ENCODE results near the gene TMEM184A.

TMEM184A gene

DNA sequence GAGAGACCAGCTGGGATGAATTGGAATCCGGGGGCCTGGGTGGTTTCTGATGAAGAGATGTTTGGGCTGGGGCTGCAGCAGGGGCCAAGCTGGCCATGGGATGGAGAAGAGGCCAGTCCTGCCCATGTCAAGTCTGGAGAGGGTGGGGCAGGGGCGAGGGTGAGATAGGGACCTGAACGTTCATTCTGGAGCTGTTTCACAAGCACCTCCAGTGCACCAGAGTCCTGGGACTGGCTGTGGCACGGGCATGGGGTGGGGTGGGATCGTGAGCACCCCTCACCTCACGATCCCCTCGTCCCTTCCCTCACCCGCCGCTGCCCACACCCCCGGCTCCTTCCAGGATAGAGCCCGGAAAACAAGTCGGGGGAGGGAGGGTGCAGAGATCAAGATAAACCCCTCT is 39.6 kb upstream of the TMEM184A start:
- Histone ChIP-seq H3K9me3 (ENCODE audit: low read length) (no peaks in the 10 kb centered on the region), H3K36me3 (ENCODE audit: insufficient read depth, low read length) (no peaks in the 10 kb centered on the region), H3K4me3 (ENCODE audit: low read length) (no peak overlapping the region), H2AFZ (ENCODE audit: low read depth, low read length) (no peak overlapping the region), H3K4me1 (ENCODE audit: insufficient read depth, low read length) (no peaks in the 10 kb centered on the region), H3K27me3 (ENCODE audit: insufficient read depth, low read length) (peaks cover 3% of the 10 kb centered on the region)

DNA sequence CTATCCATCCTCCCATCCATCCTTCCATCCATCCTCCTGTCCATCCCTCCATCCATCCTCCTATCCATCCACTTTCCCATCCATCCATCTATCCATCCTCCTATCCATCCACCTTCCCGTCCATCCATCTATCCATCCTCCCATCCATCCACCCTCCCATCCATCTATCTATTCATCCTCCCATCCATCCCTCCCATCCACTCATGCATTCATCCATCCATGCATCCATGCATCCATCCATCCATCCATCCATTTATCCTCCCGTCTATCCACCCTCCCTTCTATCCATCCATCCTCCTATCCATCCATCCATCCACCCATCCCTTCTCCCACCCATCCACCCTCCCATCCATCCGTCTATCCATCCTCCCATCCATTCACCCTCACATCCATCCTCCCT is 39.0 kb upstream of the TMEM184A start:
- H3K4me1 ChIP-seq (ENCODE audit: insufficient read depth, low read length) = no peaks in the 10 kb centered on the region
- H2AFZ ChIP-seq (ENCODE audit: low read depth, low read length) = no peak overlapping the region
- no peaks in the 10 kb centered on the region for H3K36me3 ChIP-seq (ENCODE audit: insufficient read depth, low read length)
- H3K4me3 ChIP-seq (ENCODE audit: low read length) = no peak overlapping the region
- H3K27me3 ChIP-seq (ENCODE audit: insufficient read depth, low read length) = peaks cover 3% of the 10 kb centered on the region
- H3K9me3 ChIP-seq (ENCODE audit: low read length) = no peaks in the 10 kb centered on the region

DNA sequence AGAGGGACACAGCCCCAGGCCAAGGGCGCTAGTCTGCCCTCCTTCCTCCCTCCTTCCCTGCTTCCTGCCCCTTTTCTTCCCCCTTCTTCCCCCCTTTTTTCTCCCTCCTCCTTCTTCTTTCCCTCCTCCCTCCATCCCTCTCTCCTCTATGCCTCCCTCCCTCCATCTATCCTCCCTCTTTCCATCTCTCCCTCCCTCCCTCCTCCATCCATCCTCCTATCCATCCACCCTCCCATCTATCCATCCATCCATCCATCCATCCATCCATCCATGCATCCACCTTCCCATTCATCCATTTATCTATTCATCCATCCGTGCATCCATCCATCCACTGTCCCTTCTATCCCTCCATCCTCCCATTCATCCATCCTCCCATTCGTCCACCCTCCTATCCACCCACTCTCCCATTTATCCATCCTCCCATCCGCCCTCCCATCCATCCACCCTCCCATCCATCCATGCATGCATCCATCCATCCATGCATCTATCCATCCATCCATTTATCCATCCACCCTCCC is 38.0 kb upstream of the TMEM184A start:
- Histone ChIP-seq H3K9me3 (ENCODE audit: low read length) (no peaks in the 10 kb centered on the region), H3K4me3 (ENCODE audit: low read length) (no peak overlapping the region), H2AFZ (ENCODE audit: low read depth, low read length) (no peak overlapping the region), H3K36me3 (ENCODE audit: insufficient read depth, low read length) (no peaks in the 10 kb centered on the region), H3K4me1 (ENCODE audit: insufficient read depth, low read length) (no peaks in the 10 kb centered on the region), H3K27me3 (ENCODE audit: insufficient read depth, low read length) (peaks cover 3% of the 10 kb centered on the region)

DNA sequence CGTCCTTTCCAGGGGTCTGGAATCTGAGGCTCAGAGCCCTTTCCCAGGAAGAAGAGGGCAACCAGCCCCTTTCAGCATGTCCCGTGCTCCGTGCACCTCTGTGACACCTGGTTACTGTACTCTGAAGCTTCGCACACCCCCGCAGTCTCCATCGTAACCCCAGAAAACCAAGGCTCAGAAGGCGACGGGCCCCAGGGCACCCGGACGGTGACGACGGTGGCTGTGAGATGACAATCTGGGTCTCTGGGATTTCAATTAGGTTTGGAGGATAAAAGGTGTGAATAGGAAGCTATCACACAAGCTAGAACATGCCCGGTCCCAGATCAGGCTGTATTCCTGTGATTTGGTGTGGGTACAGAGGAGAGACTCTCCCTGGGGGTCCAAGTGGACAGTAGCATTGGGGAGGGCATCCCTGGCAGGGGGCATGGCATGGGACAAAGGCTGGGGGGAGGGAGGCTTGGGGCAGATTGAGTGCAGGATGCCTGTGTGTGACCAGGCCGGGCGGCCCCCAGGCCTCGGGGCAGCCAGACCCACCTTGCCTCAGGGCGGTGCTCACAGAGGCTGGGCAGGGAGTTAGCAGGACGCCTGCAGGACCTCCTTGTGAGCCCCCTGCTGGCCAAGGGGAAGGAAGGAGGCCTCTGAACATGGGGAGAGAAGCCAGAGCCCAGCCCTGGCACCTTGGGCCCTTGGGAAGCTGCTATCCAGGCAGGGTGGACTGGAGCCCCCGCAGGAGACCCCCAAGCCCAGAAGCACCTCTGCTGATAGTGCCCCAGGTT is 37.3 kb upstream of the TMEM184A start:
- peaks cover 3% of the 10 kb centered on the region for H3K27me3 ChIP-seq (ENCODE audit: insufficient read depth, low read length)

DNA sequence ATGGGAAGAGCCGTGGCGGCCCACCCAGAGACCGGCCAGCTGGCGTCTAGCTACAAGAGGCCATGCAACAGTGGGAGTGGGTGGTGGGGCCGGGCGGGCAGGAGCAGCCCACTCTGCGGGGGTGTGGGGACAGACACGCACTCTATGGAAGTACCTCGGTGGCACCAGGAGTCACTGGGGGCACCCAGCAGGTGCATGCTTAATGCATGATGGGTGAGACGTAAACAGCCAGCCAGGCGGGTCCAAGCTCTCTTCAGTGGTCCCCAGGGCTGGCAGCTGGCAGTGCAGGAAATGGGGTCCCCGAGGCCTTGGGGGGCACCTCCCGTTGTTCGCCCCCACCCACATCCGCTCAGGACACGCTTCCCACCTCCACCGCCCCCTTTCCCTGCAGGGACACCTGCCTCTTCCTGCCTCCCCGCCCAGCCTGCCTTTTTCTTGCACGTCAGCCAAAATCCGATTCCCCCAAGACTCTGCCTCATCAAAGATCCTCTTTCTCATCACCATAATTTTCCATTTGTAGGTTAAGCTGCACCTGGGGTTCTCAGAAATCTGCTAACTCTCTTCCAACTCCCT is 36.4 kb upstream of the TMEM184A start:
- no peaks in the 10 kb centered on the region for H3K9me3 ChIP-seq (ENCODE audit: low read length)
- peaks cover 3% of the 10 kb centered on the region for H3K27me3 ChIP-seq (ENCODE audit: insufficient read depth, low read length)
- H3K36me3 ChIP-seq (ENCODE audit: insufficient read depth, low read length) = no peaks in the 10 kb centered on the region
- H3K4me3 ChIP-seq (ENCODE audit: low read length) = no peak overlapping the region
- no peak overlapping the region for H2AFZ ChIP-seq (ENCODE audit: low read depth, low read length)
- no peaks in the 10 kb centered on the region for H3K4me1 ChIP-seq (ENCODE audit: insufficient read depth, low read length)

More for the DNA sequence above, 37.3 kb upstream of the TMEM184A start:
- no peaks in the 10 kb centered on the region for H3K4me1 ChIP-seq (ENCODE audit: insufficient read depth, low read length)
- no peaks in the 10 kb centered on the region for H3K9me3 ChIP-seq (ENCODE audit: low read length)
- no peak overlapping the region for H3K4me3 ChIP-seq (ENCODE audit: low read length)
- H3K36me3 ChIP-seq (ENCODE audit: insufficient read depth, low read length) = no peaks in the 10 kb centered on the region
- H2AFZ ChIP-seq (ENCODE audit: low read depth, low read length) = no peak overlapping the region

DNA sequence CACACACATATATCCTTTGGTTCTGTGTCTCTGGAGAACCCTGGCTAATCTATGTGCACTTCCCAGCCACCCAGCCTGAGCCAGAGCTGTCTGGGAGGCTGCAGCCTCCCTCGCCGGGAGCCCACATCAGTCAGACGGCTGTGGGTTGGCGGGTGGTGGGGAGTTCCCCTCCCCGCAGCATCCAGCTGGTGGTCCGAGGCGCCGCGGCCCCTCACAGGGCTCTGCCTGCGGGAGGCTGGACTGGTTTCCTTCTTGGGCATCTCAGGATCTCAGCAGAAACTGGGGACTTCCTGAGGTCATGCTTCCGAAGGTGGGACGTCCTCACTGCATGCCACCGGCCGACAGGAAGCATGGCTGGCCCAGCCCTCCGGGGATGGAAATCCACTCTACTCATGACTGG is 35.9 kb upstream of the TMEM184A start:
- Histone ChIP-seq H2AFZ (ENCODE audit: low read depth, low read length) (no peak overlapping the region), H3K4me1 (ENCODE audit: insufficient read depth, low read length) (no peaks in the 10 kb centered on the region), H3K9me3 (ENCODE audit: low read length) (no peaks in the 10 kb centered on the region), H3K36me3 (ENCODE audit: insufficient read depth, low read length) (no peaks in the 10 kb centered on the region), H3K27me3 (ENCODE audit: insufficient read depth, low read length) (peaks cover 3% of the 10 kb centered on the region), H3K4me3 (ENCODE audit: low read length) (no peak overlapping the region)

DNA sequence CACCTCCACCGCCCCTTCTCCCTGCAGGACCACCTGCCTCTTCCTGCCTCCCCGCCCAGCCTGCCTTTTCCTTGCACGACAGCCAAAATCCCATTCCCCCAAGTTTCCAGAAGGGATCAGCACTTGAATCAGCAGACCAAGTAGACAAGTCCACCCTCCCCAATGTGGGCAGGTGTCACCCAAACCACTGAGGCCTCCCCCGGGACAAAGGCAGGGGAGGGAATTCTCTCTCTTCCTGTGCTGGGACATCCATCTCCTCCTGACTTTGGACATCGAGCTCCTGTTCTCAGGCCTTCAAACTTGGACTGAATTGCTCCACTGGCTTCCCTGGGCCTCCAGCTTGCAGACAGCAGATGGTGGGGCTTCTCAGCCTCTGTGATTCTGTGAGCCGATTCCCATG is 35.4 kb upstream of the TMEM184A start:
- H3K9me3 ChIP-seq (ENCODE audit: low read length) = no peaks in the 10 kb centered on the region
- peaks cover 3% of the 10 kb centered on the region for H3K27me3 ChIP-seq (ENCODE audit: insufficient read depth, low read length)
- H3K36me3 ChIP-seq (ENCODE audit: insufficient read depth, low read length) = no peaks in the 10 kb centered on the region
- no peak overlapping the region for H3K4me3 ChIP-seq (ENCODE audit: low read length)
- H3K4me1 ChIP-seq (ENCODE audit: insufficient read depth, low read length) = no peaks in the 10 kb centered on the region
- H2AFZ ChIP-seq (ENCODE audit: low read depth, low read length) = no peak overlapping the region

DNA sequence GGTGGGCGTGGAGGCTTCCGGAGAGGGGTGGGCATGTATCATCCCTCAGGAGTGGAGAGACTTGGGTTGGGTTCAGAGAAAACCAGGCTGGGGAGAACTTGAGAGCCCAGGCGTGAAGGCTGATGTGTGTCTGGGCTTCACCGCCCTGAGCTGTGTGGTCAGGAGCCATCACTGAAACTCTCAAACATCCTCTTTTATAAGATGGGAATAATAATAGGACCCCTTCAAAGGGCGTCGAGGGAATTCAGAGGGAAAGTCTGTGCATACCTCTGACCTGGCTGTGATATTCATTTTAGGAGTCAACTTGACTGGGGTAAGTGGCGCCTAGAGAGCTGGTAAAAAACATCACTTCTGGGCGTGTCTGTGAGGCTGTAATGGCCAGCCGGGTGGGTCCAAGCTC is 34.9 kb upstream of the TMEM184A start:
- no peak overlapping the region for H2AFZ ChIP-seq (ENCODE audit: low read depth, low read length)
- no peaks in the 10 kb centered on the region for H3K4me1 ChIP-seq (ENCODE audit: insufficient read depth, low read length)
- no peaks in the 10 kb centered on the region for H3K36me3 ChIP-seq (ENCODE audit: insufficient read depth, low read length)
- H3K27me3 ChIP-seq (ENCODE audit: insufficient read depth, low read length) = peaks cover 3% of the 10 kb centered on the region
- H3K9me3 ChIP-seq (ENCODE audit: low read length) = no peaks in the 10 kb centered on the region
- H3K4me3 ChIP-seq (ENCODE audit: low read length) = no peak overlapping the region

DNA sequence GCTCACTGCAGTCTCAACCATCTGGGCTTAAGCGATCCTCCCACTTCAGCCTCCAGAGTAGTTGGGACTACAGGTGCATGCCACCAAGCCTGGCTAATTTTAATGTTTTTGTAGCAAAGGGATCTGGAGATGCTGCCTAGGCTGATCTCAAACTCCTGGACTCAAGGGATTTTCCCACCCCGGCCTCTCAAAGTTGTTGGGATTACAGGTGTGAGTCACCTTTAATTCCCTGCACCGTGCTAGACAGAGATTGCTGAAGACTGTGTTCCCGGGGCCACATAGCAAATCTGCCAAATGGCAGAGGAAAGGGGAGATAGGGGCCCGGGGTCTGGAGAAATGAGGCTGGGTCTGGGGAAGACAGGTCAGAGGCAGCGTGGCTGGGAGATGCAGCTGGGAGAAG is 34.5 kb upstream of the TMEM184A start:
- Histone ChIP-seq H3K4me1 (ENCODE audit: insufficient read depth, low read length) (no peaks in the 10 kb centered on the region), H2AFZ (ENCODE audit: low read depth, low read length) (no peak overlapping the region), H3K9me3 (ENCODE audit: low read length) (no peaks in the 10 kb centered on the region), H3K27me3 (ENCODE audit: insufficient read depth, low read length) (peaks cover 3% of the 10 kb centered on the region), H3K4me3 (ENCODE audit: low read length) (no peak overlapping the region), H3K36me3 (ENCODE audit: insufficient read depth, low read length) (no peaks in the 10 kb centered on the region)

DNA sequence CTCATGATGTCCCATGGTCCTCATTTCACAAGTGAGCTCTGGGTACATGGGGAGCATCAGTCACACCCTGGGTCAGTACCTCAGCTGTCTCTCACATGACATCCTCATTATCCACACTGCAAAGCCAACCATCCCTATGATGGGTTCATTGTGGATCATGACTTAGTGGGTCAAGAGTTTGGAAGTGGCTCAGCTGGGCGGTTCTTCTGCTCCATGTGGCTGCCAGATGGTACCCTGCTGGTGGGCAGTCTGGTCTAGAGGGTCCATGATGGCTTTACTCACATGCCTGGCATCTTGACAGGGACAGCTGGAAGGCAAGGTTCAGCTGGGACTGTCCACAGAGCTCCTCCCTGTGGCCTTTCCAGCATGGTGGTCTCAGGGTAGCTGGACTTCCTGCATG is 33.0 kb upstream of the TMEM184A start:
- Histone ChIP-seq H3K27me3 (ENCODE audit: insufficient read depth, low read length) (peaks cover 3% of the 10 kb centered on the region), H2AFZ (ENCODE audit: low read depth, low read length) (no peak overlapping the region), H3K9me3 (ENCODE audit: low read length) (no peaks in the 10 kb centered on the region), H3K4me3 (ENCODE audit: low read length) (no peak overlapping the region), H3K4me1 (ENCODE audit: insufficient read depth, low read length) (no peaks in the 10 kb centered on the region), H3K36me3 (ENCODE audit: insufficient read depth, low read length) (no peaks in the 10 kb centered on the region)

DNA sequence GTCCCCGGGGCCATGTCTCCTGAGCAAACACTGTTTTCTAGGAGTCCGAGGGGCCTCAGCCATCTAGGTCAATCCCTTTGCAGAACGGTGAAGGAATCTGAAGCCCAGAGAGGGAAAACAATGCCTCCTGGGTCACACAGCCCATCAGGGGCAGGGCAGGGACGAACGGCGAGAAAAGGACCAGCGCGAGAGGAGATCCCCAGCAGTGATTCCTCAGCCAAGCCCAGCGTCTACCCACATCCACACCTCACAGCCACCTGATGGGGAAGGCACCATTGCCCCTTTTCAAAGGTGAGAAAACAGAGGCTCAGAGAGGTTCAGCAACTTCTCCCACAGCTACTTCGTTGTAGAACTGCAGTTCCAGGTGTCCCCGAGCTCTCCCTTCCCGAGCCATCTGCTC is 31.7 kb upstream of the TMEM184A start:
- Histone ChIP-seq H3K36me3 (ENCODE audit: insufficient read depth, low read length) (no peaks in the 10 kb centered on the region), H2AFZ (ENCODE audit: low read depth, low read length) (no peak overlapping the region), H3K9me3 (ENCODE audit: low read length) (no peaks in the 10 kb centered on the region), H3K4me1 (ENCODE audit: insufficient read depth, low read length) (no peaks in the 10 kb centered on the region), H3K4me3 (ENCODE audit: low read length) (no peak overlapping the region), H3K27me3 (ENCODE audit: insufficient read depth, low read length) (peaks cover 3% of the 10 kb centered on the region)

DNA sequence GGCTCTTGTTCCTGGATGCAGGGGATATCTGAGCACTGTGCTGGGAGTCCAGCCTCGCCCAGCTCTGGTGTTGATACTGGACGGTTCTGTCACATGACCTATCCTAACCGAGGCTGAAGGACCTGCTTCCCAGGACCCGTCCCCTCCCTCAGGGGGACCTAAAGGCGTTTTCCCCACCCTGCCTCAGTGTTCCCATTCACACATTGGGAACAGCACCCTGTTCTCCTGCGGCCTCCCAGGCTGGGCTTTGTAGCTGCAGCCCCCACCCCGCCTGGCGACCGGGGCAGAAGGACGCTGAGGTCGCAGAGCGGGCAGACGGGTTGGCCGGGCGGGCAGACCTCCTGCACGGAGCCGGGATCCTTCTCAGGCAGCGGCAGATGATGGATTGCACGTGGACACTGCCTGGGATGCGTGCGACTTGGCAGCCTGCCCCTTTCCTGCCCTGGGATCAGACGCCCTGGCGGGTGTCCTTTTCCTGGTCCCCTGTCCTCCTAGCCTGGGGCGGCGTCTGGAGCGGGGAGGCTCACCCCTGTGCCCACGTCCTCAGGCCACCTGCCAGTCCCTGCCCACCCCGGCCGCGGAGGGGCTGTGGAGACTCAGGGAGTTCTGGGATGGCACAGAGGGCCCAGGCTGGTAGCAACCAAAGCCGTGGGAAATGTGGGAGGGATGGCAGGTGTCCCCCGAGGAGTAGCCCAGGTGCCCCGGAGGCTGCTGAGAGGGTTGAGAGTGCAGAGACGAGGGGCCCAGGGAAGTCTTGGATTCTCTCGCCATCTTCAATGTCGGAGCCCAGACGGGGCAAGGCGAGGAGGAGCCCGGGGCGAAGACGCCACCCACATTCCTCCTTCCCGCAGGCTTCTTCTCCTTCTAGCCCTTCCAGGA is 31.1 kb upstream of the TMEM184A start:
- no peak overlapping the region for H2AFZ ChIP-seq (ENCODE audit: low read depth, low read length)
- H3K9me3 ChIP-seq (ENCODE audit: low read length) = no peaks in the 10 kb centered on the region
- H3K4me3 ChIP-seq (ENCODE audit: low read length) = no peak overlapping the region
- H3K4me1 ChIP-seq (ENCODE audit: insufficient read depth, low read length) = no peaks in the 10 kb centered on the region
- no peaks in the 10 kb centered on the region for H3K27me3 ChIP-seq (ENCODE audit: insufficient read depth, low read length)
- no peaks in the 10 kb centered on the region for H3K36me3 ChIP-seq (ENCODE audit: insufficient read depth, low read length)
